Measurements from ENCODE around the gene DEFB121.
"Not testable (repeated sequence)": the region's sequence is repeated elsewhere in the genome, so short reads cannot be mapped to it uniquely, and the experiment has no call there.

DEFB121 gene

DNA sequence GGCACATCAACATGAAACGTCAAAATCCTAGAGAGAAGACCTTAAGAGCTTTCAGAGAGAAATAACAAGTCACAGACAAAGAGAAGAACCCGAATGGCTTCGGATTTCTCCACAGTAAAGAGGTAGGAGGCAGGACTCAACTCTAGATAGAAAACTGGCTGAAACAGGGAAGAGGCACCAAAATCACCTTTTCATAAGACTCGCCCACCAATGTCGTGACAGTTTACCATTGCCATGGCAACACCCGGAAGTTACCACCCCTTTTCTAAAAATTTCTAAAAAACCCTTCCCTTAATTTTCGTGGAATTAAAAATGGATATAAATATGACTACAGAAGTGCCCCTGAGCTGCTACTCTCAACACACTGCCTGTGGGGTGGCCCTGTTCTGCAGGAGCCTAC lies 12.3 kb upstream of the DEFB121 start:
- WGBS: 85% methylated on average over 7 of the region's 7 CpGs
- Histone ChIP-seq H3K9ac (ENCODE audit: low read depth, low read length) (no peak overlapping the region), H3K36me3 (ENCODE audit: insufficient read depth, low read length) (no peaks in the 10 kb centered on the region), H3K4me3 (ENCODE audit: low read length) (no peak overlapping the region), H3K27ac (ENCODE audit: low read depth, low read length) (no peak overlapping the region), H3K9me3 (ENCODE audit: insufficient read depth, low read depth, low read length) (peaks cover 77% of the 10 kb centered on the region), H3K27me3 (ENCODE audit: insufficient read depth, low read length) (no peaks in the 10 kb centered on the region), H3K4me1 (ENCODE audit: insufficient read depth, low read length) (no peaks in the 10 kb centered on the region)

- Histone ChIP-seq H3K36me3 (ENCODE audit: insufficient read depth, low read length) (no peaks in the 10 kb centered on the region), H3K4me3 (ENCODE audit: low read length) (no peak overlapping the region), H3K4me1 (ENCODE audit: insufficient read depth, low read length) (no peaks in the 10 kb centered on the region), H3K9ac (ENCODE audit: low read depth, low read length) (no peak overlapping the region), H3K27ac (ENCODE audit: low read depth, low read length) (no peak overlapping the region), H3K27me3 (ENCODE audit: insufficient read depth, low read length) (no peaks in the 10 kb centered on the region), H3K9me3 (ENCODE audit: insufficient read depth, low read depth, low read length) (peaks cover 77% of the 10 kb centered on the region)
- 91% methylated on average over 2 of the region's 2 CpGs for WGBS
Measured at GRCh38 chr20:31415653-31416052, 9.6 kb upstream of the DEFB121 start.

- Histone ChIP-seq H3K36me3 (ENCODE audit: insufficient read depth, low read length) (no peaks in the 10 kb centered on the region), H3K9ac (ENCODE audit: low read depth, low read length) (no peak overlapping the region), H3K27ac (ENCODE audit: low read depth, low read length) (no peak overlapping the region), H3K4me1 (ENCODE audit: insufficient read depth, low read length) (no peaks in the 10 kb centered on the region), H3K4me3 (ENCODE audit: low read length) (no peak overlapping the region), H3K9me3 (ENCODE audit: insufficient read depth, low read depth, low read length) (peaks cover 75% of the 10 kb centered on the region), H3K27me3 (ENCODE audit: insufficient read depth, low read length) (no peaks in the 10 kb centered on the region)
- 73% methylated on average over 6 of the region's 6 CpGs for WGBS
Measured at GRCh38 chr20:31414381-31414780, 8.4 kb upstream of the DEFB121 start.

DNA sequence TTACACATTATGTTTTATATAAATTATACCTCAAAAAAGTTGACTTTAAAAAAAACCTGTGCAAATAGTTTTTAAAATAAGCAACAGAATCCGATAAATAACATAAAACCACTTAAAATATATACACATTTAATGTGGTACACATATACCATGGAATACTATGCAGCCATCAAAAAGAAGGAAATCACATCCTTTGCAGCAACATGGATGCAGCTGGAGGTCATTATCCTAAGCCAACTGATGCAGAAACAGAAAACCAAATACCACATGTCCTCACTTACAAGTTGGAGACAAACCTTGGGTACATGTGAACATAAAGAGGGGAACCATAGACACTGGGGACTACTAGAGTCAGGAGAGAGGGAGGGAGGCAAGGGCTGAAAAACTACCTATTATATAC lies 4.0 kb upstream of the DEFB121 start:
- H3K4me1 ChIP-seq (ENCODE audit: insufficient read depth, low read length): no peaks in the 10 kb centered on the region
- no peak overlapping the region for H3K9ac ChIP-seq (ENCODE audit: low read depth, low read length)
- H3K9me3 ChIP-seq (ENCODE audit: insufficient read depth, low read depth, low read length): peaks cover 87% of the 10 kb centered on the region
- H3K27me3 ChIP-seq (ENCODE audit: insufficient read depth, low read length): no peaks in the 10 kb centered on the region
- no peak overlapping the region for H3K27ac ChIP-seq (ENCODE audit: low read depth, low read length)
- no CpG with 5 or more reads among the region's 1 CpG for WGBS
- H3K4me3 ChIP-seq (ENCODE audit: low read length): no peak overlapping the region
- no peaks in the 10 kb centered on the region for H3K36me3 ChIP-seq (ENCODE audit: insufficient read depth, low read length)

DNA sequence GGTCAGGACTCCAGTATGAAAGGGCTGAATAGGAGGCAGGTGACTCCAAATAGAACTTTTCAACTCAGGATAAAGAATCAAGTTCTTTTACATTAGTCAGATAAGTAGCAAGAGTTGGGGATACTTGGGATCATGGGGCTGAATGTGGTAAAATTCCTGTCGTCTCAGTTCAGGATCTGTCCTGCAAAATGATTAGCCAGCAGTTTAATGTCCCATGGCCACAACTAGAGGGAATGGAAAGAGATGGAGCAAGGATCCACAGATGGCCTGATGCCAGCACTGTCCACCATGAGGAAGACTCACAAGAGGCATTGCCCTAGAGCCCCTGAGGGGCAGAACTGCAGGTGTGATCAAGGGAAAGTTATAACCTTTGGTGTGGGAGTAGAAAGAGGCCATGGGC lies 2.1 kb downstream of the DEFB121 start:
- H3K4me1 ChIP-seq (ENCODE audit: insufficient read depth, low read length): no peaks in the 10 kb centered on the region
- H3K27me3 ChIP-seq (ENCODE audit: insufficient read depth, low read length): no peaks in the 10 kb centered on the region
- no peak overlapping the region for H3K4me3 ChIP-seq (ENCODE audit: low read length)
- no peaks in the 10 kb centered on the region for H3K36me3 ChIP-seq (ENCODE audit: insufficient read depth, low read length)
- no peak overlapping the region for H3K27ac ChIP-seq (ENCODE audit: low read depth, low read length)
- H3K9me3 ChIP-seq (ENCODE audit: insufficient read depth, low read depth, low read length): peaks cover 94% of the 10 kb centered on the region
- 50% methylated on average over 1 of the region's 1 CpG for WGBS
- no peak overlapping the region for H3K9ac ChIP-seq (ENCODE audit: low read depth, low read length)

GRCh38 chr20:31394900-31395299 lies 11.1 kb downstream of the DEFB121 start:
- Histone ChIP-seq H3K9me3 (ENCODE audit: insufficient read depth, low read depth, low read length) (peaks cover 79% of the 10 kb centered on the region), H3K9ac (ENCODE audit: low read depth, low read length) (no peak overlapping the region), H3K4me1 (ENCODE audit: insufficient read depth, low read length) (no peaks in the 10 kb centered on the region), H3K36me3 (ENCODE audit: insufficient read depth, low read length) (no peaks in the 10 kb centered on the region), H3K4me3 (ENCODE audit: low read length) (no peak overlapping the region), H3K27ac (ENCODE audit: low read depth, low read length) (no peak overlapping the region), H3K27me3 (ENCODE audit: insufficient read depth, low read length) (no peaks in the 10 kb centered on the region)
- WGBS: 35% methylated on average over 3 of the region's 3 CpGs

DNA sequence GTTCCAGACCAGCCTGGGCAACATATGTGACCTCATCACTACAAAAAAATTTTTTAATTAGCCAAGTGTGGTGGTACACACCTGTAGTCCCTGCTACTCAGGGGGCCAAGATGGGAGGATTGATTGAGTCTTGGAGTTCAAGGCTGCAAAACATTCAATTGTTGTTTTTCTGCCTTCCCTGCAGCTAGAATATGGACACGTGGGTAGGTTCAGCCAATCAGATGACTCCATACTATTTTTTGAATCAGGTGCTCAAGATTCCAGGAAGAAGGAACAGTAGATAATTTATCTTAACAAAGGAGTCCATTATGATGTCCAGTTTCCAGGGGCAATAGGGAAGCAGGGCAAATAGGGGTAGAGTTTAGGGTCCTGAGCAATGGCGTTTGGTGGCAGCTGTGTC lies 13.2 kb downstream of the DEFB121 start:
- Histone ChIP-seq H3K9ac (ENCODE audit: low read depth, low read length) (no peak overlapping the region), H3K27me3 (ENCODE audit: insufficient read depth, low read length) (no peaks in the 10 kb centered on the region), H3K27ac (ENCODE audit: low read depth, low read length) (no peak overlapping the region), H3K9me3 (ENCODE audit: insufficient read depth, low read depth, low read length) (peaks cover 83% of the 10 kb centered on the region), H3K36me3 (ENCODE audit: insufficient read depth, low read length) (no peaks in the 10 kb centered on the region), H3K4me3 (ENCODE audit: low read length) (no peak overlapping the region), H3K4me1 (ENCODE audit: insufficient read depth, low read length) (no peaks in the 10 kb centered on the region)
- WGBS: 55% methylated on average over 2 of the region's 2 CpGs

GRCh38 chr20:31390490-31390889 lies 15.5 kb downstream of the DEFB121 start, which contains the start of gene DEFB119:
TSS of gene DEFB119 (minus strand) at chr20:31390590. CDS start at chr20:31390483, 107 bp downstream.
- H3K9me3 ChIP-seq (ENCODE audit: insufficient read depth, low read depth, low read length): peaks cover 90% of the 10 kb centered on the region
- no peak within 1 kb of the TSS for H3K27ac ChIP-seq (ENCODE audit: low read depth, low read length)
- WGBS: 61% methylated on average over 1 of the region's 1 CpG
- no peaks in the 10 kb centered on the region for H3K36me3 ChIP-seq (ENCODE audit: insufficient read depth, low read length)
- no peaks in the 10 kb centered on the region for H3K4me1 ChIP-seq (ENCODE audit: insufficient read depth, low read length)
- H3K27me3 ChIP-seq (ENCODE audit: insufficient read depth, low read length): no peaks in the 10 kb centered on the region
- no peak within 1 kb of the TSS for H3K9ac ChIP-seq (ENCODE audit: low read depth, low read length)
- H3K4me3 ChIP-seq (ENCODE audit: low read length): no peak within 1 kb of the TSS

DNA sequence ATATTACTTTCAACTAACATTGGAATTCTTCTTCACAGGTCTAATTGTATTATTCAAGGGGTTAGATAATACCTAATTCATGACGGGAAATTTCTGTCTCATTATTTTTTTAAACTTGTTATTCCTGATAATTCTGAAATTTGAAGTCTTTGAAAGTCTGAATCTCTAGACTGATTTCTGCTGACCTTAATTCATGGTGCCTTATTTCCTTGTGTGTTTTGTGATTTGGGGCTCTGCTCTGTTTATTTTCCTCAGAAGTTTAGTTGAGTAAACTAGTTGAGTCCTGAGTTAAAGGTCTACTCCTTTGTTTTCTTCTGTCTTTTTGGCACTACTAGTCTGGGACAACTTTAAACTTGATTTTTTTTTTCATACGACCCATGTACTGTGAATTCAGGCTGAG lies 31.7 kb downstream of the DEFB121 start:
- Histone ChIP-seq H3K4me3 (ENCODE audit: low read length) (no peak overlapping the region), H3K36me3 (ENCODE audit: insufficient read depth, low read length) (no peaks in the 10 kb centered on the region), H3K27ac (ENCODE audit: low read depth, low read length) (no peak overlapping the region), H3K9me3 (ENCODE audit: insufficient read depth, low read depth, low read length) (peaks cover 89% of the 10 kb centered on the region), H3K27me3 (ENCODE audit: insufficient read depth, low read length) (no peaks in the 10 kb centered on the region), H3K4me1 (ENCODE audit: insufficient read depth, low read length) (no peaks in the 10 kb centered on the region), H3K9ac (ENCODE audit: low read depth, low read length) (no peak overlapping the region)
- 92% methylated on average over 2 of the region's 2 CpGs for WGBS

DNA sequence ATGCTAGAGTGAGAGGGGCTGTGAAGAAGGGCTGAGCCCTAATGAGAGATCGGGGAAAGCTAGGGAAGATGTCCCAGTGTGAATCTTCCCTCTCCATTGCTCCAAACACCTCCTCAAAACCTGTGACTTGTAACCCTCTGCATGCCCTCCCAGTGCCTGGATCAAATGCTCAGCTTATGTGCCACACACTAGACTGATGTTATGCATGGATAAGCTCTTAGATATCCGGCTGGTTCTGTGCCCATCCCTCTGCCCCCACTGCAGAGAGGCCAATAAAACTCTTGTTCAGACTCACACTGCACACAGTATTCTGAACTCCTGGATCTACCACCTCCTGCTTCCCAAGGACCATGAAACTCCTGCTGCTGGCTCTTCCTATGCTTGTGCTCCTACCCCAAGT lies 37.7 kb downstream of the DEFB121 start, which contains the start of gene DEFB118:
Gene DEFB118, plus strand, starts transcription at position 301 of the 400 bp plus-strand sequence. Its CDS starts 50 bp downstream, at position 351.
- H3K4me3 ChIP-seq (ENCODE audit: low read length): no peak within 1 kb of the TSS
- no peaks in the 10 kb centered on the region for H3K27me3 ChIP-seq (ENCODE audit: insufficient read depth, low read length)
- H3K36me3 ChIP-seq (ENCODE audit: insufficient read depth, low read length): no peaks in the 10 kb centered on the region
- no peaks in the 10 kb centered on the region for H3K4me1 ChIP-seq (ENCODE audit: insufficient read depth, low read length)
- 77% methylated on average over 2 of the region's 2 CpGs for WGBS
- H3K9me3 ChIP-seq (ENCODE audit: insufficient read depth, low read depth, low read length): peaks cover 90% of the 10 kb centered on the region
- H3K9ac ChIP-seq (ENCODE audit: low read depth, low read length): no peak within 1 kb of the TSS
- no peak within 1 kb of the TSS for H3K27ac ChIP-seq (ENCODE audit: low read depth, low read length)

- not testable (repeated sequence) for H3K27ac ChIP-seq (ENCODE audit: low read depth, low read length); H3K27me3 ChIP-seq (ENCODE audit: insufficient read depth, low read length); H3K4me1 ChIP-seq (ENCODE audit: insufficient read depth, low read length); H3K4me3 ChIP-seq (ENCODE audit: low read length); H3K9ac ChIP-seq (ENCODE audit: low read depth, low read length); H3K36me3 ChIP-seq (ENCODE audit: insufficient read depth, low read length)
- WGBS: 61% methylated on average over 5 of the region's 5 CpGs
- peaks cover 87% of the 10 kb centered on the region for H3K9me3 ChIP-seq (ENCODE audit: insufficient read depth, low read depth, low read length)
Measured at GRCh38 chr20:31364272-31364671, 41.7 kb downstream of the DEFB121 start.

GRCh38 chr20:31363295-31363694 lies 42.7 kb downstream of the DEFB121 start:
- Histone ChIP-seq H3K9ac (ENCODE audit: low read depth, low read length) (no peak overlapping the region), H3K36me3 (ENCODE audit: insufficient read depth, low read length) (no peaks in the 10 kb centered on the region), H3K27ac (ENCODE audit: low read depth, low read length) (no peak overlapping the region), H3K9me3 (ENCODE audit: insufficient read depth, low read depth, low read length) (peaks cover 87% of the 10 kb centered on the region), H3K4me3 (ENCODE audit: low read length) (no peak overlapping the region), H3K27me3 (ENCODE audit: insufficient read depth, low read length) (no peaks in the 10 kb centered on the region), H3K4me1 (ENCODE audit: insufficient read depth, low read length) (no peaks in the 10 kb centered on the region)
- WGBS: 90% methylated on average over 2 of the region's 4 CpGs
